Glutamatergic neuron (in vitro differentiated cells): Measurements from ENCODE around the gene PLXND1. TPM values are rescaled to one million over a fixed set of nuclear protein-coding genes. Genes with fewer than 3 reads are reported as not detected.

Source experiments
- DNase-seq: peaks from one replicate; pipeline ENCODE4 v3.0.0; 2022
- H3K27ac Mint-ChIP-seq: one replicate; pipeline ENCODE4 v1.8.0; 2020; ENCODE audit warnings: mild to moderate bottlenecking, mixed read lengths, inconsistent platforms; ENCODE audit not compliant: unreplicated experiment
- H3K27me3 Mint-ChIP-seq: one replicate; pipeline ENCODE4 v1.8.0; 2020; ENCODE audit warnings: mild to moderate bottlenecking, moderate library complexity, mixed read lengths, inconsistent platforms; ENCODE audit not compliant: unreplicated experiment
- H3K36me3 Mint-ChIP-seq: one replicate; pipeline ENCODE4 v1.8.0; 2020; ENCODE audit warnings: mild to moderate bottlenecking, mixed read lengths, inconsistent platforms; ENCODE audit not compliant: unreplicated experiment
- H3K4me1 Mint-ChIP-seq: one replicate; pipeline ENCODE4 v1.8.0; 2020; ENCODE audit warnings: mild to moderate bottlenecking, low read depth, mixed read lengths, inconsistent platforms; ENCODE audit not compliant: unreplicated experiment
- H3K4me3 Mint-ChIP-seq: one replicate; pipeline ENCODE4 v1.8.0; 2020; ENCODE audit warnings: mild to moderate bottlenecking, mixed read lengths, inconsistent platforms; ENCODE audit not compliant: unreplicated experiment
- H3K9me3 Mint-ChIP-seq: one replicate; pipeline ENCODE4 v1.8.0; 2020; ENCODE audit warnings: mild to moderate bottlenecking, moderate library complexity, mixed read lengths, inconsistent platforms; ENCODE audit not compliant: unreplicated experiment
- CTCF ChIP-seq: fragments of 200-600 bp; sonication (generic); IDR thresholded peaks from one replicate; pipeline ENCODE4 v1.5.0; 2021; ENCODE audit not compliant: partially characterized antibody, unreplicated experiment
- total RNA-seq: library from RNA; stranded (reverse); fragmentation: NEBNext Ultra II Directional; extraction: Animal tissue kit (Norgen Biotek cat#: 25700); gene quantifications from one replicate; pipeline ENCODE4 v1.2.1, GENCODE V29; 2021; ENCODE audit not compliant: unreplicated experiment

Gene PLXND1
- total RNA-seq, 1 donor from 2014 or later: 72.2 TPM

- TF ChIP-seq CTCF: no peak
- peaks cover 18% of the 10 kb centered on the region for H3K27me3 Mint-ChIP-seq
- H3K27ac Mint-ChIP-seq: no peak overlapping the region
- peaks cover 4% of the 10 kb centered on the region for H3K9me3 Mint-ChIP-seq
- H3K4me3 Mint-ChIP-seq: no peak overlapping the region
- peaks cover 12% of the 10 kb centered on the region for H3K4me1 Mint-ChIP-seq
- DNase-seq: no peak
- peaks cover 4% of the 10 kb centered on the region for H3K36me3 Mint-ChIP-seq
These were observed 85.5 kb downstream of the PLXND1 start for GRCh38 chr3:129520960-129521359.

- H3K4me1 Mint-ChIP-seq: peaks cover 12% of the 10 kb centered on the region
- peak overlapping the region; percentile 39 for H3K4me3 Mint-ChIP-seq
- DNase-seq: no peak
- H3K27ac Mint-ChIP-seq: no peak overlapping the region
- TF ChIP-seq CTCF: no peak
- peaks cover 4% of the 10 kb centered on the region for H3K36me3 Mint-ChIP-seq
- H3K27me3 Mint-ChIP-seq: peaks cover 20% of the 10 kb centered on the region
- H3K9me3 Mint-ChIP-seq: peaks cover 6% of the 10 kb centered on the region
These were observed 86.4 kb downstream of the PLXND1 start for GRCh38 chr3:129519896-129520715.

GRCh38 chr3:129519449-129519848, 87.0 kb downstream of the PLXND1 start:
- DNase-seq: no peak
- no peak overlapping the region for H3K27ac Mint-ChIP-seq
- H3K4me3 Mint-ChIP-seq: no peak overlapping the region
- peaks cover 12% of the 10 kb centered on the region for H3K4me1 Mint-ChIP-seq
- peaks cover 20% of the 10 kb centered on the region for H3K27me3 Mint-ChIP-seq
- peaks cover 4% of the 10 kb centered on the region for H3K36me3 Mint-ChIP-seq
- peaks cover 6% of the 10 kb centered on the region for H3K9me3 Mint-ChIP-seq
- no peak for TF ChIP-seq CTCF

GRCh38 chr3:129518581-129518980, 87.9 kb downstream of the PLXND1 start:
- H3K27ac Mint-ChIP-seq: no peak overlapping the region

More at GRCh38 chr3:129518581-129518980, 87.9 kb downstream of the PLXND1 start:
- Mint-ChIP-seq H3K4me1 (peaks cover 12% of the 10 kb centered on the region), H3K36me3 (peaks cover 4% of the 10 kb centered on the region), H3K9me3 (peaks cover 6% of the 10 kb centered on the region), H3K4me3 (no peak overlapping the region), H3K27me3 (peaks cover 20% of the 10 kb centered on the region)
- TF ChIP-seq CTCF: no peak
- no peak for DNase-seq
